H9 (cell line): ENCODE measurements around the gene CHCHD4. TPM values are rescaled to one million over a fixed set of nuclear protein-coding genes. Genes with fewer than 3 reads are reported as not detected.
"Not testable (repeated sequence)": the region's sequence is repeated elsewhere in the genome, so short reads cannot be mapped to it uniquely, and the experiment has no call there.

Source experiments
- DNase-seq: peaks from one replicate; pipeline ENCODE4 v3.0.0-alpha.2; 2017
- H2AFZ ChIP-seq: one replicate; pipeline ENCODE4 v1.6.1; 2013; ENCODE audit warnings: mild to moderate bottlenecking, low read length, control low read depth, moderate library complexity
- H2AK5ac ChIP-seq: 2 replicates; pipeline ENCODE4 v1.6.1; 2013; ENCODE audit warnings: low read length, control low read depth, mixed read lengths; ENCODE audit not compliant: insufficient read length
- H2BK120ac ChIP-seq: one replicate; pipeline ENCODE4 v1.6.1; 2013; ENCODE audit warnings: low read depth, mild to moderate bottlenecking, low read length, control low read depth, inconsistent platforms; ENCODE audit not compliant: poor library complexity, severe bottlenecking
- H2BK12ac ChIP-seq: 2 replicates; pipeline ENCODE4 v1.6.1; 2013; ENCODE audit warnings: low read length, control low read depth, mixed read lengths, low read depth; ENCODE audit not compliant: insufficient read length
- H2BK15ac ChIP-seq: 2 replicates; pipeline ENCODE4 v1.6.1; 2013; ENCODE audit warnings: low read depth, low read length, control low read depth
- H2BK20ac ChIP-seq: one replicate; pipeline ENCODE4 v1.6.1; 2013; ENCODE audit warnings: low read depth, mild to moderate bottlenecking, low read length, control low read depth, inconsistent platforms; ENCODE audit not compliant: poor library complexity, severe bottlenecking
- H2BK5ac ChIP-seq: 2 replicates; pipeline ENCODE4 v1.6.1; 2013; ENCODE audit warnings: low read length, control low read depth, mixed read lengths; ENCODE audit not compliant: insufficient read length
- H3K14ac ChIP-seq: 2 replicates; pipeline ENCODE4 v1.6.1; 2013; ENCODE audit warnings: low read length, control low read depth; ENCODE audit not compliant: insufficient read depth
- H3K18ac ChIP-seq: 2 replicates; pipeline ENCODE4 v1.6.1; 2013; ENCODE audit warnings: low read depth, mild to moderate bottlenecking, mixed read lengths, low read length, control low read depth; ENCODE audit not compliant: insufficient read length
- H3K23ac ChIP-seq: 2 replicates; pipeline ENCODE4 v1.6.1; 2013; ENCODE audit warnings: low read length, control low read depth, mixed read lengths, low read depth; ENCODE audit not compliant: insufficient read length
- H3K23me2 ChIP-seq: 2 replicates; pipeline ENCODE4 v1.6.1; 2013; ENCODE audit warnings: low read depth, mild to moderate bottlenecking, mixed read lengths, low read length, control low read depth; ENCODE audit not compliant: insufficient read length, poor library complexity, severe bottlenecking
- H3K27ac ChIP-seq: 2 replicates; pipeline ENCODE4 v1.5.1; 2013; ENCODE audit warnings: low read length, control low read depth, mixed read lengths, low read depth; ENCODE audit not compliant: insufficient read length
- H3K27me3 ChIP-seq: 2 replicates; pipeline ENCODE4 v1.6.1; 2013; ENCODE audit warnings: low read length, control low read depth, inconsistent platforms; ENCODE audit not compliant: insufficient read depth
- H3K4ac ChIP-seq: 2 replicates; pipeline ENCODE4 v1.6.1; 2013; ENCODE audit warnings: low read depth, mild to moderate bottlenecking, control low read depth, inconsistent platforms, low read length, moderate library complexity
- H3K4me1 ChIP-seq: 2 replicates; pipeline ENCODE4 v1.6.1; 2013; ENCODE audit warnings: low read length, control low read depth, inconsistent platforms; ENCODE audit not compliant: insufficient read depth
- H3K4me2 ChIP-seq: 2 replicates; pipeline ENCODE4 v1.6.1; 2013; ENCODE audit warnings: low read length, control low read depth, mixed read lengths; ENCODE audit not compliant: insufficient read length, insufficient read depth
- H3K56ac ChIP-seq: 2 replicates; pipeline ENCODE4 v1.6.1; 2013; ENCODE audit warnings: low read depth, mild to moderate bottlenecking, mixed read lengths, low read length, control low read depth; ENCODE audit not compliant: insufficient read length
- H3K79me1 ChIP-seq: 2 replicates; pipeline ENCODE4 v1.6.1; 2013; ENCODE audit warnings: low read depth, mild to moderate bottlenecking, moderate library complexity, low read length, control low read depth, inconsistent platforms; ENCODE audit not compliant: insufficient read depth, poor library complexity, severe bottlenecking
- H3K79me2 ChIP-seq: 2 replicates; pipeline ENCODE4 v1.6.1; 2013; ENCODE audit warnings: low read length, control low read depth, inconsistent platforms; ENCODE audit not compliant: insufficient read depth
- H3K9ac ChIP-seq: 2 replicates; pipeline ENCODE4 v1.6.1; 2013; ENCODE audit warnings: low read length, control low read depth, mixed read lengths; ENCODE audit not compliant: insufficient read length; ENCODE audit errors: extremely low read depth
- H3K9me3 ChIP-seq: one replicate; pipeline ENCODE4 v1.6.1; 2013; ENCODE audit warnings: low read depth, low read length, inconsistent platforms; ENCODE audit not compliant: control insufficient read depth
- H3T11ph ChIP-seq: one replicate; pipeline ENCODE4 v1.6.1; 2013; ENCODE audit warnings: mild to moderate bottlenecking, low read length, control low read depth, inconsistent platforms
- H4K20me1 ChIP-seq: one replicate; pipeline ENCODE4 v1.6.1; 2013; ENCODE audit not compliant: control insufficient read depth, insufficient read length, insufficient read depth
- H4K5ac ChIP-seq: 2 replicates; pipeline ENCODE4 v1.6.1; 2013; ENCODE audit warnings: low read depth, mild to moderate bottlenecking, mixed read lengths, low read length, control low read depth; ENCODE audit not compliant: insufficient read length
- H4K8ac ChIP-seq: replicated peaks from 2 replicates; pipeline ENCODE4 v1.6.1; 2013; ENCODE audit warnings: low read length, control low read depth, mixed read lengths, low read depth; ENCODE audit not compliant: insufficient read length
- H4K91ac ChIP-seq: 2 replicates; pipeline ENCODE4 v1.6.1; 2013; ENCODE audit warnings: low read depth, mild to moderate bottlenecking, moderate library complexity, mixed read lengths, low read length, control low read depth; ENCODE audit not compliant: insufficient read length
- H3K27ac Mint-ChIP-seq, 3 experiments: 2 replicates in 2 of 3; 3 replicates in 1 of 3; pipeline ENCODE4 v1.8.0; 2020 to 2021; ENCODE audit warnings: mixed read lengths in 3 of 3, mild to moderate bottlenecking in 1 of 3, moderate library complexity in 1 of 3
- H3K27me3 Mint-ChIP-seq: 2 replicates; pipeline ENCODE4 v1.8.0; 2021; ENCODE audit warnings: low read depth, mild to moderate bottlenecking, moderate library complexity, mixed read lengths
- H3K36me3 Mint-ChIP-seq, 3 experiments: 2 replicates in 2 of 3; 3 replicates in 1 of 3; pipeline ENCODE4 v1.8.0; 2020 to 2021; ENCODE audit warnings: low read depth in 3 of 3, mixed read lengths in 3 of 3; ENCODE audit not compliant: insufficient read depth in 1 of 3
- H3K4me1 Mint-ChIP-seq, 2 experiments: 2 replicates each; pipeline ENCODE4 v1.8.0; 2020; ENCODE audit warnings: mixed read lengths in 2 of 2
- H3K4me3 Mint-ChIP-seq, 2 experiments: 2 replicates in 1 of 2; 3 replicates in 1 of 2; pipeline ENCODE4 v1.8.0; 2020 to 2021; ENCODE audit warnings: mild to moderate bottlenecking in 2 of 2, mixed read lengths in 2 of 2, moderate library complexity in 1 of 2
- H3K9me3 Mint-ChIP-seq, 2 experiments: 2 replicates in 1 of 2; 3 replicates in 1 of 2; pipeline ENCODE4 v1.8.0; 2020; ENCODE audit warnings: mild to moderate bottlenecking in 2 of 2, mixed read lengths in 2 of 2, moderate library complexity in 1 of 2
- WGBS: extraction: QIAGEN DNeasy Blood & Tissue Kit; methylation state at CpG from one replicate; pipeline ENCODE4 v1.1.7; 2013; ENCODE audit warnings: missing lambda C conversion rate, low lambda C conversion rate, mixed read lengths; ENCODE audit not compliant: insufficient read length; ENCODE audit errors: extremely low coverage; 5-methylcytosine and 5-hydroxymethylcytosine counted together
- total RNA-seq: library from RNA; stranded (reverse); gene quantifications from 2 replicates; pipeline ENCODE4 v1.2.1, GENCODE V29; 2021

The CHCHD4 gene
- total RNA-seq, 1 experiment from 2014 or later, result 13.7 TPM

DNA sequence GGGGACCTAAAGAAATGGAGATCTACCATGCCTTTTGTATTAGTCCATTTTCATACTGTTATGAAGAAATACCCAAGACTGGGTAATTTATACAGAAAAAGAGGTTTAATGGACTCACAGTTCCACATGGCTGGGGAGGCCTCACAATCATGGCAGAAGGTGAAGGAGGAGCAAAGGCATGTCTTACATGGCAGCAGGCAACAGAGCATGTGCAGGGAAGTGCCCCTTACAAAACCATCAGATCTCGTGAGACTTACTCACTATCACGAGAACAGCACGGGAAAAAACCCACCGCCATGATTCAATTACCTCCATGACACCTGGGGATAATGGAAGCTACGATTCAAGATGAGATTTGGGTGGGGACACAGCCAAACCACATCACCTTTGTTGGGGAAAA is 37.2 kb downstream of the CHCHD4 start:
- not testable (repeated sequence) for H2AFZ ChIP-seq, H4K20me1 ChIP-seq, H3K27ac Mint-ChIP-seq, H3K27me3 Mint-ChIP-seq, H3K14ac ChIP-seq, H2BK12ac ChIP-seq, H3K27ac ChIP-seq, H3K4ac ChIP-seq, H3K18ac ChIP-seq, H3K23me2 ChIP-seq, H3K4me1 Mint-ChIP-seq, DNase-seq, H2BK15ac ChIP-seq, H2AK5ac ChIP-seq, H4K91ac ChIP-seq, H3K23ac ChIP-seq, H3K4me1 ChIP-seq, H3K56ac ChIP-seq, H3T11ph ChIP-seq, H2BK120ac ChIP-seq, H3K4me2 ChIP-seq, H2BK5ac ChIP-seq, H2BK20ac ChIP-seq, H4K8ac ChIP-seq, H3K4me3 Mint-ChIP-seq, H3K79me1 ChIP-seq, H3K9ac ChIP-seq, H4K5ac ChIP-seq, H3K79me2 ChIP-seq, H3K27me3 ChIP-seq, H3K9me3 ChIP-seq
- no CpG with 5 or more reads among the region's 5 CpGs for WGBS
- Mint-ChIP-seq H3K9me3 (peaks cover 23 to 45% of the 10 kb centered on the region in 2 experiments), H3K36me3 (peaks cover 0 to 20% (median 4%) of the 10 kb centered on the region in 3 experiments; a peak in 4 of 7 replicates)
